ENCODE measurements around the gene ZNF574.

- TF ChIP-seq CTCF (conservative IDR thresholded peaks at IDR 0.05 in 1 of 2, IDR thresholded peaks at IDR 0.05 in 1 of 2; ENCODE audit: low read depth in 1 of 2, low read length in 2 of 2) = no peak
- TF ChIP-seq EZH2 (IDR thresholded peaks at IDR 0.05; ENCODE audit: low read length, missing control alignments) = no peak
These were observed 50.6 kb downstream of the ZNF574 start for GRCh38 chr19:42126574-42126973.

Measured in fibroblast of lung (primary cell).